Muscle of arm (tissue), 12 donors: ENCODE measurements around the gene LRRC3B. TPM values are rescaled to one million over a fixed set of nuclear protein-coding genes. Genes with fewer than 3 reads are reported as not detected.

ENCODE experiments used
- DNase-seq: peaks from one replicate; pipeline ENCODE4 v3.0.0-alpha.2; 2013
- polyA plus RNA-seq, 12 donors: library from polyadenylated mRNA; unstranded; fragments of 120-200 nt; gene quantifications; one replicate each; pipeline ENCODE4 v1.2.1, GENCODE V29; 2013; ENCODE audit not compliant: insufficient read length in 12 of 12

The LRRC3B gene
- polyA plus RNA-seq, 12 donors, result 2.1 to 15.7 (median 12.0) TPM; not detected in 1

DNA sequence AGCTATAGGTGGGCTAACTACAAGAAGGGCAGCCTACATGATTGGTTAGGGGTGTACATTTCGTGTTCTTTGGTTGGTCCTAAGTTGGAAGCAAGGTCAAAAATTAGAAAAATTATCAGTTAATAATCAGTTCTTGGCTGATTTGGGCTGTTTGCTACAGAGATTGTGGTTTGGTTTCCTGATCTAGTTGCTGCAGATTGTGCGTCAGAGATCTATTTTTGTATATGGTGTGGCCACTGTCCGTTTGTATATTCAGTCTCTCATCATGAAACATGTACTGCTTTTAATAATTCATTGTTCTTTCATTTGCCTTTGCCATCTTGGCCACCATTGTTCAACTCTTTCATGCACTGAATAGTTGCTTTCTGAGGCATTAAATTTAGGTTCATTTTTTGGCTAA lies 80.9 kb downstream of the LRRC3B start:
- DNase-seq, result no peak

DNA sequence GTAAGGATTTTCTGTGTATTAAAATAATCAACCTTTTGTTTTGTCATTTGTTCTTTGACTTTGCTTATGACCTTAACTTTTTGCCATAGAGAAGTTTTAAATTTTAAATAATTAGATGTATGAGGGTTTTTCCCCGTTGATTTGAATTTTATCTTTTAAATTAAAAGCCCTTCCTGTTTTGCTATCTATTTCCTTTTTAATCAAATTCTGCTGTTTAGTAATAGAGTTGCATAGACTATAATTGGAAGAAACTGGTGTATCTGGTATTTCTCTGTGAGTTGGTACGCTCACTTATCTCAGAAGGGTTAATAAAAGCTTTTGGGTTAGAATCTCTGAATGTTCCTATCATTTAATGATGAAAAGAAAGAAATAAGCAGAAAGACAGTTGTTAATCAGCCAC lies 82.2 kb downstream of the LRRC3B start:
- DNase-seq, result no peak

DNA sequence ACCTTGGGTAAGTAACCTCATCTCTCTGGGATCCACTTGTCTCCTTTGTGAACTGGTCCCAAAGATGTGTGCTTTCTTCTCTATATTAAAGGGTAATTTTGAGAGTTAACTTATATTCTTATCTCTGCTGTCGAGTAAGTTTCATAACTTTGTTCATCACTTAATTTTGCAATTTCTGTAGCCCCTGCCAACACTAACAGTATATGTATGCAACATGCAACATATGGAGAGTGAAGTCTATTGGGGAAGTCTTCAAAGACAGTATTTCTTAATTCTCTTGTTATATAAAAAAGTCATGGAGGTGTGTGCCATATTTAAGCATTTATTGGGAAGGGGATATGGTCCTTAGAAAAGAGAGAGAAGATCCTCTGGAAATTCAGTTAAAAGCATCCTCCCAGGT lies 85.9 kb downstream of the LRRC3B start:
- no peak for DNase-seq

- DNase-seq, result peak; percentile 74
Measured at GRCh38 chr3:26712211-26713026, 89.8 kb downstream of the LRRC3B start.

DNA sequence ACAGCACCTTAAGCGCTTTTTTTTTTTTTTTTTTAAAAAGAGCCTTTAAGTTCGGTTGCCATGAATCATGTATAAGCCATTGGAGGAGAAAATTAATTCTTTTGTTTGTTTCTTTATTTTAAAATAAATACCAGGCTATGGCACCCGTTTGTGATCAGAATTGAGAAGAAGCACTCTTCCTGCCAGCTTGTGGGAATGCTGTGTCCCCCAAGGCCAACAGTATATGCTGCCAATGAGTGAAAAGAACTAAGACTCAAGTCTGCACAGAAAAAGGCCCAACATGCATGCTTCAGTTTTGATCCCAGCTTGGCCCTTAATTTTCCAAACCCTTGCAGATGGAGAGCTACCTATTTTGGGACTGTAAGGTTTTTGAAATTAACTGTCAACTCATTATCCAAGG lies 90.5 kb downstream of the LRRC3B start:
- DNase-seq, result no peak

GRCh38 chr3:26714485-26714884 lies 91.9 kb downstream of the LRRC3B start:
- no peak for DNase-seq

GRCh38 chr3:26715431-26715830 lies 92.9 kb downstream of the LRRC3B start:
- DNase-seq, result peak; percentile 41

GRCh38 chr3:26718315-26718714 lies 95.7 kb downstream of the LRRC3B start:
- DNase-seq, result no peak

- no peak for DNase-seq
Measured at GRCh38 chr3:26719134-26719533, 96.6 kb downstream of the LRRC3B start.

GRCh38 chr3:26721047-26721446 lies 98.5 kb downstream of the LRRC3B start:
- no peak for DNase-seq

- no peak for DNase-seq
Measured at GRCh38 chr3:26731843-26732242, 109.3 kb downstream of the LRRC3B start.

- no peak for DNase-seq
Measured at GRCh38 chr3:26750263-26750662, 127.7 kb downstream of the LRRC3B start.

GRCh38 chr3:26752466-26752865 lies 129.9 kb downstream of the LRRC3B start:
- peak; percentile 48 for DNase-seq

DNA sequence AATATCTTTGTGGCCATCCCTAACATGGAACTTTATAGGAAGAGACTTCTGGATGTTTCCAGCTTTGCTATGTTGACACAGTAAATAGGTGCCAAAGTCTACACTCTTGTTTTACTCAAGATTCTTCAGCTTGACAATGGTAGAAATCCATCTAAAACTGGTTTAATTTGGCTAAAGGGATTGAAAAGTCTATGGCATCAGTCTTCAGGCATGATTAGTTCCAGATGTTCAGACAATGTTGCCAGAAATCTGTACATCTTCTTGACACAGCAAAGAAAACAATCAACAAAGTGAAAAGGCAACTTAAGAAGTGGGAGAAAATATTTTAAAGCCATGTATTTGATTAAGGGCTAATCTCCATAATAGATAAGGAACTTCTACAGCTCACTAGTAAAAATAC lies 130.5 kb downstream of the LRRC3B start:
- DNase-seq, result peak; percentile 38

- DNase-seq, result no peak
Measured at GRCh38 chr3:26757978-26758377, 135.4 kb downstream of the LRRC3B start.
